Muscle layer of colon (tissue), 2 donors: Measurements from ENCODE around the gene UBE2H.

Experiments used
- H3K27ac ChIP-seq: one replicate; pipeline ENCODE4 v1.7.0; 2013; ENCODE audit warnings: low read depth, mild to moderate bottlenecking, low read length, moderate library complexity
- H3K27me3 ChIP-seq, 2 donors: one replicate each; pipeline ENCODE4 v1.7.0; 2013; ENCODE audit warnings: low read length in 2 of 2, mild to moderate bottlenecking in 2 of 2; ENCODE audit not compliant: insufficient read depth in 2 of 2, control insufficient read depth in 1 of 2
- H3K36me3 ChIP-seq: one replicate; pipeline ENCODE4 v1.7.0; 2013; ENCODE audit warnings: mild to moderate bottlenecking, low read length; ENCODE audit not compliant: insufficient read depth
- H3K4me1 ChIP-seq: one replicate; pipeline ENCODE4 v1.7.0; 2013; ENCODE audit warnings: mild to moderate bottlenecking, low read length; ENCODE audit not compliant: insufficient read depth
- H3K4me3 ChIP-seq, 2 donors: one replicate each; pipeline ENCODE4 v1.7.0; 2013; ENCODE audit warnings: low read length in 2 of 2, low read depth in 1 of 2, mild to moderate bottlenecking in 1 of 2, moderate library complexity in 1 of 2
- H3K9ac ChIP-seq: one replicate; pipeline ENCODE4 v1.7.0; 2013; ENCODE audit warnings: low read length
- H3K9me3 ChIP-seq: one replicate; pipeline ENCODE4 v1.7.0; 2013; ENCODE audit warnings: mild to moderate bottlenecking, low read length
- donor health status: abdominal sarcoma.
- donor health status: Adenocarcinoma of cecum.

The UBE2H gene

GRCh38 chr7:129952653-129953560 lies at the start of gene UBE2H:
UBE2H (minus strand) TSS chr7:129952960; CDS start chr7:129952555, 405 bp downstream.
- H3K4me3 ChIP-seq: peak within 1 kb of the TSS; percentile 73 to 94
- H3K9ac ChIP-seq: peak within 1 kb of the TSS; percentile 75
- H3K27ac ChIP-seq: peak within 1 kb of the TSS; percentile 83
- no peaks in the 10 kb centered on the region for H3K9me3 ChIP-seq
- no peaks in the 10 kb centered on the region for H3K27me3 ChIP-seq
- H3K36me3 ChIP-seq: no peaks in the 10 kb centered on the region
- H3K4me1 ChIP-seq: peaks cover 21% of the 10 kb centered on the region

GRCh38 chr7:129998446-129998845 lies 45.7 kb upstream of the UBE2H start:
- no peak overlapping the region for H3K4me3 ChIP-seq
- no peak overlapping the region for H3K27ac ChIP-seq

GRCh38 chr7:129997285-129997684 lies 44.5 kb upstream of the UBE2H start:
- Histone ChIP-seq H3K9ac (no peak overlapping the region), H3K4me3 (no peak overlapping the region), H3K36me3 (no peaks in the 10 kb centered on the region), H3K27me3 (no peaks in the 10 kb centered on the region), H3K4me1 (no peaks in the 10 kb centered on the region), H3K27ac (no peak overlapping the region), H3K9me3 (no peaks in the 10 kb centered on the region)

More at GRCh38 chr7:129998446-129998845, 45.7 kb upstream of the UBE2H start:
- H3K9me3 ChIP-seq: no peaks in the 10 kb centered on the region
- H3K36me3 ChIP-seq: no peaks in the 10 kb centered on the region
- no peak overlapping the region for H3K9ac ChIP-seq
- no peaks in the 10 kb centered on the region for H3K4me1 ChIP-seq
- no peaks in the 10 kb centered on the region for H3K27me3 ChIP-seq

GRCh38 chr7:129993275-129993674 lies 40.5 kb upstream of the UBE2H start:
- Histone ChIP-seq H3K36me3 (no peaks in the 10 kb centered on the region), H3K9ac (no peak overlapping the region), H3K4me1 (peaks cover 8% of the 10 kb centered on the region), H3K27ac (no peak overlapping the region), H3K4me3 (no peak overlapping the region), H3K27me3 (no peaks in the 10 kb centered on the region), H3K9me3 (no peaks in the 10 kb centered on the region)

- Histone ChIP-seq H3K9me3 (no peaks in the 10 kb centered on the region), H3K4me1 (peaks cover 8% of the 10 kb centered on the region), H3K27me3 (no peaks in the 10 kb centered on the region), H3K36me3 (no peaks in the 10 kb centered on the region), H3K27ac (no peak overlapping the region), H3K9ac (no peak overlapping the region), H3K4me3 (no peak overlapping the region)
These were observed 37.8 kb upstream of the UBE2H start for GRCh38 chr7:129990403-129991192.

GRCh38 chr7:129989466-129989865 lies 36.7 kb upstream of the UBE2H start:
- Histone ChIP-seq H3K9ac (no peak overlapping the region), H3K4me3 (no peak overlapping the region), H3K27me3 (no peaks in the 10 kb centered on the region), H3K27ac (no peak overlapping the region), H3K36me3 (no peaks in the 10 kb centered on the region), H3K9me3 (no peaks in the 10 kb centered on the region), H3K4me1 (peaks cover 8% of the 10 kb centered on the region)

GRCh38 chr7:129986600-129986999 lies 33.8 kb upstream of the UBE2H start:
- Histone ChIP-seq H3K27me3 (no peaks in the 10 kb centered on the region), H3K4me3 (no peak overlapping the region), H3K9me3 (no peaks in the 10 kb centered on the region), H3K4me1 (peaks cover 8% of the 10 kb centered on the region), H3K9ac (no peak overlapping the region), H3K27ac (no peak overlapping the region), H3K36me3 (no peaks in the 10 kb centered on the region)

- no peaks in the 10 kb centered on the region for H3K27me3 ChIP-seq
- no peaks in the 10 kb centered on the region for H3K9me3 ChIP-seq
- H3K9ac ChIP-seq: no peak overlapping the region
- no peaks in the 10 kb centered on the region for H3K4me1 ChIP-seq
- no peak overlapping the region for H3K27ac ChIP-seq
- H3K4me3 ChIP-seq: no peak overlapping the region
- no peaks in the 10 kb centered on the region for H3K36me3 ChIP-seq
These were observed 27.9 kb upstream of the UBE2H start for GRCh38 chr7:129980667-129981066.

- Histone ChIP-seq H3K27ac (no peak overlapping the region), H3K9me3 (no peaks in the 10 kb centered on the region), H3K4me1 (no peaks in the 10 kb centered on the region), H3K4me3 (no peak overlapping the region), H3K9ac (no peak overlapping the region), H3K27me3 (no peaks in the 10 kb centered on the region), H3K36me3 (no peaks in the 10 kb centered on the region)
These were observed 22.5 kb upstream of the UBE2H start for GRCh38 chr7:129975309-129975708.

GRCh38 chr7:129970816-129971215 lies 18.1 kb upstream of the UBE2H start:
- H3K9me3 ChIP-seq: no peaks in the 10 kb centered on the region
- H3K9ac ChIP-seq: no peak overlapping the region
- H3K27me3 ChIP-seq: no peaks in the 10 kb centered on the region
- H3K36me3 ChIP-seq: no peaks in the 10 kb centered on the region
- no peak overlapping the region for H3K27ac ChIP-seq
- no peaks in the 10 kb centered on the region for H3K4me1 ChIP-seq
- H3K4me3 ChIP-seq: no peak overlapping the region

GRCh38 chr7:129969881-129970446 lies 17.2 kb upstream of the UBE2H start:
- H3K27me3 ChIP-seq: no peaks in the 10 kb centered on the region
- no peak overlapping the region for H3K27ac ChIP-seq
- no peak overlapping the region for H3K9ac ChIP-seq
- H3K36me3 ChIP-seq: no peaks in the 10 kb centered on the region
- no peaks in the 10 kb centered on the region for H3K4me1 ChIP-seq
- H3K9me3 ChIP-seq: no peaks in the 10 kb centered on the region
- no peak overlapping the region for H3K4me3 ChIP-seq
